ENCODE data around the gene MAP4. TPM values are rescaled to one million over a fixed set of nuclear protein-coding genes. Genes with fewer than 3 reads are reported as not detected.

MAP4 gene
- total and polyA plus RNA-seq, 4 donors, result 16.6 to 41.4 (median 30.8) TPM

- Histone ChIP-seq H3K9me3 (ENCODE audit: control insufficient read depth in 4 of 4, low read length in 3 of 4) (no peaks in the 10 kb centered on the region), H3K27me3 (ENCODE audit: control insufficient read depth in 4 of 4, insufficient read depth in 4 of 4, low read length in 3 of 4) (no peaks in the 10 kb centered on the region), H3K36me3 (ENCODE audit: control insufficient read depth in 4 of 4, insufficient read depth in 3 of 4, low read depth in 1 of 4, low read length in 3 of 4) (peaks cover 1 to 14% (median 8%) of the 10 kb centered on the region in 4 donors), H3K27ac (ENCODE audit: low read depth in 1 of 2, low read length in 2 of 2) (no peak overlapping the region), H3K4me1 (ENCODE audit: control insufficient read depth in 4 of 4, insufficient read depth in 4 of 4, low read length in 3 of 4) (no peaks in the 10 kb centered on the region), H3K4me3 (ENCODE audit: low read depth in 1 of 3, low read length in 3 of 3) (no peak overlapping the region), H3K9ac (ENCODE audit: low read depth in 1 of 2, low read length in 2 of 2) (no peak overlapping the region)
- DNase-seq (ENCODE audit: low spot score), result no peak
- no peak for TF ChIP-seq ATF3 (IDR thresholded peaks at IDR 0.05)
- no peak for TF ChIP-seq HNF4A (conservative IDR thresholded peaks at IDR 0.05)
- no peak for TF ChIP-seq RAD21 (IDR thresholded peaks at IDR 0.05)
- no peak for TF ChIP-seq FOXA2 (IDR thresholded peaks at IDR 0.05)
- TF ChIP-seq JUND (IDR thresholded peaks at IDR 0.05), result no peak
- TF ChIP-seq ZBTB33 (IDR thresholded peaks at IDR 0.05), result no peak
- no peak for TF ChIP-seq CTCF (IDR thresholded peaks at IDR 0.05; ENCODE audit: low read depth, low read length, missing input control)
- no peak for TF ChIP-seq TAF1 (conservative IDR thresholded peaks at IDR 0.05)
- TF ChIP-seq SP1 (IDR thresholded peaks at IDR 0.05), result no peak
- TF ChIP-seq HNF4G (IDR thresholded peaks at IDR 0.05), result no peak
Observed at GRCh38 chr3:47877719-47878118, 138.5 kb downstream of the MAP4 start.

- Histone ChIP-seq H3K9ac (ENCODE audit: low read depth in 1 of 2, low read length in 2 of 2) (no peak overlapping the region), H3K9me3 (ENCODE audit: control insufficient read depth in 4 of 4, low read length in 3 of 4) (no peaks in the 10 kb centered on the region), H3K36me3 (ENCODE audit: control insufficient read depth in 4 of 4, insufficient read depth in 3 of 4, low read depth in 1 of 4, low read length in 3 of 4) (peaks cover 3 to 14% (median 8%) of the 10 kb centered on the region in 4 donors), H3K4me1 (ENCODE audit: control insufficient read depth in 4 of 4, insufficient read depth in 4 of 4, low read length in 3 of 4) (no peaks in the 10 kb centered on the region), H3K4me3 (ENCODE audit: low read depth in 1 of 3, low read length in 3 of 3) (no peak overlapping the region), H3K27ac (ENCODE audit: low read depth in 1 of 2, low read length in 2 of 2) (no peak overlapping the region), H3K27me3 (ENCODE audit: control insufficient read depth in 4 of 4, insufficient read depth in 4 of 4, low read length in 3 of 4) (no peaks in the 10 kb centered on the region)
- 84% methylated on average over 3 of the region's 3 CpGs for WGBS
- no peak for TF ChIP-seq CTCF (IDR thresholded peaks at IDR 0.05; ENCODE audit: low read depth, low read length, missing input control)
- no peak for TF ChIP-seq SP1 (IDR thresholded peaks at IDR 0.05)
- TF ChIP-seq ATF3 (IDR thresholded peaks at IDR 0.05), result no peak
- TF ChIP-seq RAD21 (IDR thresholded peaks at IDR 0.05), result no peak
- TF ChIP-seq TAF1 (conservative IDR thresholded peaks at IDR 0.05), result no peak
- TF ChIP-seq MAX (IDR thresholded peaks at IDR 0.05), result no peak
- no peak for TF ChIP-seq FOXA1 (IDR thresholded peaks at IDR 0.05)
- no peak for TF ChIP-seq EGR1 (IDR thresholded peaks at IDR 0.05; ENCODE audit: low read depth in 2 of 2)
- TF ChIP-seq ZBTB33 (IDR thresholded peaks at IDR 0.05), result no peak
- no peak for TF ChIP-seq YY1 (IDR thresholded peaks at IDR 0.05)
- TF ChIP-seq HNF4A (conservative IDR thresholded peaks at IDR 0.05), result no peak
- DNase-seq (ENCODE audit: low spot score), result no peak
Observed at GRCh38 chr3:47877290-47877689, 138.9 kb downstream of the MAP4 start.

Data from liver (tissue), 9 donors.